ENCODE results near the gene NXPH1. TPM values are rescaled to one million over a fixed set of nuclear protein-coding genes. Genes with fewer than 3 reads are reported as not detected.

NXPH1 gene
- total RNA-seq, 4 donors from 2014 or later, result not detected

GRCh38 chr7:8514781-8515519, 81.5 kb downstream of the NXPH1 start:
- no peak for TF ChIP-seq CTCF (IDR thresholded peaks at IDR 0.05)
- TF ChIP-seq POLR2A (IDR thresholded peaks at IDR 0.05), result no peak
- no peak for DNase-seq (ENCODE audit: low spot score in 2 of 2)
- intact Hi-C loops (cut with DNase I; ENCODE audit: low total_unique reads), result no loop called here
- 30 to 53% methylated on average over 3 of the region's 3 CpGs for WGBS, 2 donors
- no peak overlapping the region for H3K4me3 ChIP-seq (ENCODE audit: low read depth, poor library complexity, severe bottlenecking)

GRCh38 chr7:8515640-8516185, 82.3 kb downstream of the NXPH1 start:
- TF ChIP-seq CTCF (IDR thresholded peaks at IDR 0.05) (no peak), POLR2A (IDR thresholded peaks at IDR 0.05) (no peak)
- WGBS, 2 donors, result 67 to 71% methylated on average over 5 of the region's 5 CpGs
- intact Hi-C loops (cut with DNase I; ENCODE audit: low total_unique reads), result no loop called here
- no peak for DNase-seq (ENCODE audit: low spot score in 2 of 2)
- no peak overlapping the region for H3K4me3 ChIP-seq (ENCODE audit: low read depth, poor library complexity, severe bottlenecking)

- no peak overlapping the region for H3K4me3 ChIP-seq (ENCODE audit: low read depth, poor library complexity, severe bottlenecking)
- TF ChIP-seq POLR2A (IDR thresholded peaks at IDR 0.05) (no peak), CTCF (IDR thresholded peaks at IDR 0.05) (no peak)
- intact Hi-C loops (cut with DNase I; ENCODE audit: low total_unique reads), result no loop called here
- DNase-seq (ENCODE audit: low spot score in 2 of 2), result no peak
- 90 to 96% methylated on average over 2 of the region's 2 CpGs for WGBS, 2 donors
Observed at GRCh38 chr7:8516976-8517375, 83.6 kb downstream of the NXPH1 start.

GRCh38 chr7:8528311-8528710, 94.9 kb downstream of the NXPH1 start:
- WGBS, 2 donors, result 55 to 73% methylated on average over 2 of the region's 2 CpGs
- no peak overlapping the region for H3K4me3 ChIP-seq (ENCODE audit: low read depth, poor library complexity, severe bottlenecking)
- DNase-seq (ENCODE audit: low spot score in 2 of 2), result no peak
- TF ChIP-seq POLR2A (IDR thresholded peaks at IDR 0.05) (no peak), CTCF (IDR thresholded peaks at IDR 0.05) (no peak)
- intact Hi-C loops (cut with DNase I; ENCODE audit: low total_unique reads), result no loop called here

- TF ChIP-seq CTCF (IDR thresholded peaks at IDR 0.05) (no peak), POLR2A (IDR thresholded peaks at IDR 0.05) (no peak)
- DNase-seq (ENCODE audit: low spot score in 2 of 2), result no peak
- intact Hi-C loops (cut with DNase I; ENCODE audit: low total_unique reads), result no loop called here
- WGBS, 2 donors, result 61 to 79% methylated on average over 2 of the region's 2 CpGs
- no peak overlapping the region for H3K4me3 ChIP-seq (ENCODE audit: low read depth, poor library complexity, severe bottlenecking)
Observed at GRCh38 chr7:8531991-8532515, 98.6 kb downstream of the NXPH1 start.

All from lower leg skin (tissue), 4 donors.